ENCODE measurements around the gene BAHCC1.

BAHCC1 gene

DNA sequence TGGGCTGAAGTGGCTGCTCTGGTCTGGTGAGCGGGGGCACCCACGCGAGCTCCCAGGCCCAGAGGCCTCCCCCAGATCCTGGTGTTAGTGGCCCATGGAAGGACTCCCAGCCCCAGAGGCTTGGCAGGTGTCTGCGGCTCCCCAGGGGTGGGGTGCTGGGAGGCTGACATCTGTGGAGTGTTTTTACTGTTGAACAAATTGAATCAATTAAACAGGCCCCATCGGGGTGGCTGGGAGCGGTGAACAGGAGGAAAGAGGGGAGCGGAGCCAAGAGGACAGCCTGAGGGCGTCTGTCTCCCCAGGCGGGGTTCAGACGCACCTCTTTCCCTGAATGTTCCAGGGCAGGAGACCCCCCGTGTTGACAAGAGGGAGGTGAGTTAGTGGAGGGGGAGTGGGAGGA lies 87.4 kb downstream of the BAHCC1 start:
- DNase-seq = no peak

DNA sequence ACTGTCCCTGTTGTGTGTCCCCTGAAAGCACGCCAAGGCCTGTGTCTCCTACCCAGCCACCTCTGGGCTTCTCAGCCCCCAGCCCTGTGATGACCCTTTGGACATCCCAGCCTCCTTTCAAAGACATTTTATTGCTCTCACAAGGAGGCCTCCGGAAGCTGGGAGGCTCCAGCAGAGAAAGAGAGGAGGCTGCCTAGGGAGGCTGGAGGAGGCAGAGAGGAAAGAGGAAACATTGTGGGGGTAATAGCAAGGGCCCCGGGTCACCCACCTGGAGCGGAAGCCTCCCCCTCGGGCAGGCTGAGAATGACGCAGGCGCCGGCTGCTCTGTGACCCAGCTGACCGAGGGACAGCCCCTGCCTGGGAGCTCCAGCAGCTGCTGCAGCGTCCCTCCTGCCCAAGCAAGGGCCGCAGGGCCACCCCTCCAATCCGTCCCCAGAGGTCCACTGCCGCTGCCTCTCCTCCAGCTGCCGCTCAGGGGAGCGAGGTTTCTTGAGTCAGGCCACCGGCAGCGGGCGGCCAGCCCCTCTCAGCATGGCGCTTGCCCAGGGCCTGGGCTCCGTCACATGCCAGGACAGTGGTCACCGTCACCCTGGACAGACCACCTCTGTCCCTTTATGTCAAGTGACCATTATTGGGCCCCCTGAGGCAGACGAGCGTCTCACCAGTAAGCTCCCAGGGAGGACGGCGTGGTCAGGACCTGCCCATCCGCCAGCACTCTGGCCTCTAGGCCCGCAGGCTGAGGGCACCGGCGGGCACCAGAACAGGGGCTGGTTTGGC lies 88.0 kb downstream of the BAHCC1 start:
- DNase-seq = no peak

DNA sequence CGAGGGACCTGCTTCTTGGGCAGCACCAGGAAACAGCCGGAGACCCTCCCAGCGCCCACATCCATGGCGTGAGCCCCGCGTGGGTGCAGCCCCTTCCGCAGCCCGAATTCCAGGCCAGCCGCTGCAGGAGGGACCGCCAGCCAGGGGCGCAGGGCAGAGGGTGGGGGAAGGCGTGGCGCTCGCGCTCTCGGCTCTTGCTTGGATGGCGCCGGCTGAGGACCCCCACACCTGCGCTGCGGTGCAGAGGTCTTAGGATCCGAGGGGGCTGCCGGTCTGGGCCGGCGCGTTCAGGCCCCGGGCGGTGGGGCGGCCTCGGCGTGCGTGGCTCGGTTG lies 88.6 kb downstream of the BAHCC1 start:
- DNase-seq = no peak

DNA sequence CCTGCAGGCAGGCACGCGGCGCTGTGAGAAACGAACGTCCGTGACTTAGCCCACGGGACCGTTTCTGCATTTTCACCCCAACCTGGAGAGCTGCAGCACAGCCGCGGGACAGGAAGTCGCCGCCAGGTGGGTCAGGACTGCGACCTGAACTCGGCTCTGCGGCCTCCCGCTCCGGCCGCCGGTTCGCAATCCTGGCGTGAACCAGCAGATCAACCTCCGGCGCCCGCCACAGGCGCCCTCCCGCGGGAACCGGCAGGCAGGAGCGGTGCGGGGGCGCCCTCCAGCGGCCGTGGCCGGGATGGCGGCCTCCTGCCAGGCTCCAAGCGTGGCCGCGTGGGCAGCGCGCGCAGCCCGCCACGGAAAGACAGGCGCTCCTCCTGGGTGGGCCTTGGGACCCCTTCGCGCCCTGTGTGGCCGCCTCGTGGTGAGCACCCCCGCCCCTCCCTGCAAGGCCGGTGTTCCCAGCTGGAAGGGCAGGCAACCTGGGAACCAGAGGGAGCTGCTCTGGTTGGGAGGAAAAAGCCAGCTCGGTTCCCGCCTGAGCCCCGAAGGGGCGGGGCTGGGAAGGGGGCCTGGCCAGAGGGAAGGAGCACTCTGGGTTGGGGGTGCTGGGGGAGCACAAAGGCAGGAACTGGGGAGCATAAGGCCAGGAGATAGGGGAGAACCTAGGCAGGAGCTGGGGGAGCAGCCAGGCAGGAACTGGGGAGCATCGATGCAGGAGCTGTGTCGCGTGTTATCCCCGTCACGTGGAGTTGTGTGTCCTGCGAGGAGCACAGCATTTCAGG lies 89.1 kb downstream of the BAHCC1 start:
- peak; percentile 93 for DNase-seq

DNA sequence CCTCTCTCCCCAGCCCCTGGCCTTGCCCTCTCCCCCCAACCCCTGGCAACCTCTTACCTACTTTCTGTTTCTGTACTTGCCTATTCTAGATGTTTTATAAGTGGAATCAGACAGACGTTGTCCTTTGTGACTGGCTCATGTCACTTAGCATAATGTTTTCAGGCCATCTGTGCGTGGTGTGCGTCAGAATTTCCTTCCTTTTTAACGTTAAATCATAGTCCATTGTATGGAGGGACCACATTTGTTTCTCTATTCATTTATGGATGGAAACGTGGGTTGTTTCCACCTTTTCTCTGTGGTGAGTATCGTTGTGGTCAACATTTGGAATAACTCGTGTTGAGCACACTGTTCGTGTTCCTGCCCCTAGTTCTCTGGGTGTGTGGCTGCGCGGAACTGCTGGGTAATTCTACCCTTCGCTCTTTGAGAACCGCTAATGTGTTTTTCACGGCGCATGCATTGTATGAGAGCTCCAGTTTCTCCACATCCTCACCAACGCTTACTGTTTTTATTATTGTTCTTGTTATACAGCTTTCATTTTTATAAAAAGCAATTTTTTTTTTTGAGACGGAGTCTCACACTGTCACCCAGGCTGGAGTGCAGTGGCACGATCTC lies 91.0 kb downstream of the BAHCC1 start:
- no peak for DNase-seq

DNA sequence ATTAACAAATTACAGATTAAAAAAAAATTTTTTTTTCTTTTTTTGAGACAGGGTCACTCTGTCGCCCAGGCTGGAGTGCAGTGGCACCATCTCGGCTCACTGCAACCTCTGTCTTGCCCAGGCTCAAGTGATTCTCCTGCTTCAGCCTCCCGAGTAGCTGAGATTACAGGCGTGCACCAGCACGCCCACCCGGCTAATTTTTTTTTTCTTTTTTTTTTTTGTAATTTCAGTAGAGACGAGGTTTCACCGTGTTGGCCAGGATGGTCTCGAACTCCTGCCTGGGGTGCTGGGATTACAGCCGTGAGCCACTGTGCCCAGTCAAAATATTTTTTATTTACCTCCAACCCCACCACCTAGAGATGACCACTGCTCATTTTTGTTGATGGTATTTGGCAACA lies 91.8 kb downstream of the BAHCC1 start:
- DNase-seq = no peak

DNA sequence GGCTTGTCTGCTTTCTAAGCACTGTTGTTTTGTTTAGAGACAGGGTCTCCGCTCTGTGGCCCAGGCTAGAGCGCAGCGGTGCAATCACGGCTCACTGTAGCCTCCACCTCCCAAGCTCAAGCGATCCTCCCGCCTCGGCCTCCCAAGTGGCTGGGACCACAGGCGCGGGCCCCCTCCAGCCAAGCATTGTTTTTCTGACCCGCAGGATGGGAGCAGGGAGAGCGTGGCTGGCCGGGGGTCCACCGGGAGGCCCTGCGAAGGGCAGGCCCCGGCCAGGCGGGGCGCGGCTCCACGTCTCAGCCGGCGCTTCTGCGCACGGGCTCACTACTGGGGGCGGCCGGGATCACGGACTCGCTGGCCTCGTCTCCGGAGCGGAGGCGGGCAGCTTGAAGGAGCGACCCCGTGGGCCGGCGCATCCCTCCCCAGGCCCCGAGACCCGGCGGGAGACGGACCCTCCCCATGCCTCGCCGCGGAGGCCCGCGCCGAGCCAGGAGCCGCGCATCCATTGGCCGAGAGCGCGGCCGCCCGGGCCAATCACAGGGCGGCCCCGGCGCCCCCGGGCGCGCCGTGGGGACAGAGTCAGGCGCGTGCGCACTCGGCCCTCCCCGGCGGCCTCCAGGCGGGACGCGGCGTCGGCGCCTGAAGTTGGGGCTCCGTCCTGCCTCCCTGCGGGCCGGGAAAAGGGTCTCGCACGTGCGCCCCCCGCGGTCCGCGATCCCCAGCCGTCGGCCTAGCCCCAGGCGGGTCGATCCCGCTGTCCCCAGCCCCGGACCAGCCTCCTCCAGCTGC lies 92.4 kb downstream of the BAHCC1 start:
- DNase-seq = peak; percentile 89

DNA sequence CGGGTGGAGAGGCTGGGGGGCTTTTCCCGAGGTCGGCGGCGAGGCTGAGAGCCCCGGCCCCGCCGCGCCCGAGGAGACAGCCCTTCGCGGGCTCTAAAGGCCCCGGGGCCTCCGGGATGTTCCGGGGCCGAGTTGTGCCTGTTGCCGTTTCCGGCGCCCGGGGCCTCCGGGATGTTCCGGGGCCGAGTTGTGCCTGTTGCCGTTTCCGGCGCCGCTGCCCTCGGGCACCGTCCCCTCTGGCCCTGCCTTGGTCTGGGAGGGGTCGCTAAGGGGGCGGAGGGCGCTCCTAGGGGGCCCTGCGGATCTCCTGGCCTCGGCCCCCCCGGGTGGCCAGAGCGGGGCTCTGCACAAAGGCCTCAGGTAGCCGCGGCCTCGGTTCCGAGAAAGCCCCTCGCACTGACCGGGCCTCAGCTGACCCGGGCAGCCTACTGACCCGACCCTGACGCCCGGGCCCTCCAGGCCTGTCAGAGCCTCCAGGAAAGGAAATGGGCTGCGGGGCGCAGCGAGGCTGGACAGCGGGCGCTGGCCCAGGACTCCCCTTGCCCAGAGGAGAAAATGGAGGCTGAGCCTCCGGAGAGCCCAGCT lies 93.1 kb downstream of the BAHCC1 start:
- peak; percentile 32 for DNase-seq

DNA sequence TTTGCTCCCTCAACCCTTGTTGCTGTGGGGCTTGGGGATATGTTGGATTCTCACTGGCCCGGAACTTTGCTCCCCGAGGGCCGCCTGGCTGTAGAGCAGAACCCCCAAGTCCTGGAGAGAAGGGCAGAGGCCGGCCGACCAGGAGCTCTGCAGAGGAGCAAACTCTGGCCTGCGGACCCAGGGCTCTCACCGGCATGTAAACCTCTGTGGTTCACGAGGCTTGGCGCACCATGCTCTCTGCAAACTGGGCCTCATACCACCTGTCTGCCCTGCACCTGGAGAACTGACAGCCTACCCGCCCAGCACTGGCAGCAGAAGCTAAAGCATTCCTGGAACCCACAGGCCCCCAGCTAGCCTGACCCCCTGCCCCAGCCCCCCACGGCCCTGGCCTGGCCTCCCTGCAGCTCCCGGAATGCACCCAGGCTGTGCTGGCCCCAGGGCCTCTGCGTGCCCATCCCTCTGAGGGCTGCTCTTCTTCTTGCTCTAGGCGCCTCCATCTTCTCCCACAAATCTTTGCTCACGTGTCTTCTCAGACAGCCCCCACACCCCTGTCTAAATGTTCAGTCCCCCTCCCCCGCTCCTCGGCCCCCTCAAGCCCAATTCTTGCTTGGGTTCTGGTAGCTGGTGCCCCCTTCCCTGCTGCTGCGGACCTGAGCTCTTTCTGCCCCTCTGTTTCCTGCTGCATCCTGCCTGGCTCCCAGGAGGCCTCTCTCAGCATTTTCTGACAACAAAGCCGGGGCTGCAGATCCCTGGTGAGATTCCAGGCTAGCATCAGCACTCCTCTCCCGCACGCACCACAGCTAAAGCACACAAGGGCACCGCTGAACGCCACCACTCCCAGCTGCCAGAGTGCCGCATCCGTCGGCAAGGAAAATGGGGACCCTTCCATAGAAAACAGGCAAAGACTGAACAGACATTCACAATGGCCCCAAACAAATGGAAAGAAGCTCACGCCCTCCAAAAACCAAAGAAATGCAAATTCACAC lies 94.0 kb downstream of the BAHCC1 start:
- DNase-seq = no peak

DNA sequence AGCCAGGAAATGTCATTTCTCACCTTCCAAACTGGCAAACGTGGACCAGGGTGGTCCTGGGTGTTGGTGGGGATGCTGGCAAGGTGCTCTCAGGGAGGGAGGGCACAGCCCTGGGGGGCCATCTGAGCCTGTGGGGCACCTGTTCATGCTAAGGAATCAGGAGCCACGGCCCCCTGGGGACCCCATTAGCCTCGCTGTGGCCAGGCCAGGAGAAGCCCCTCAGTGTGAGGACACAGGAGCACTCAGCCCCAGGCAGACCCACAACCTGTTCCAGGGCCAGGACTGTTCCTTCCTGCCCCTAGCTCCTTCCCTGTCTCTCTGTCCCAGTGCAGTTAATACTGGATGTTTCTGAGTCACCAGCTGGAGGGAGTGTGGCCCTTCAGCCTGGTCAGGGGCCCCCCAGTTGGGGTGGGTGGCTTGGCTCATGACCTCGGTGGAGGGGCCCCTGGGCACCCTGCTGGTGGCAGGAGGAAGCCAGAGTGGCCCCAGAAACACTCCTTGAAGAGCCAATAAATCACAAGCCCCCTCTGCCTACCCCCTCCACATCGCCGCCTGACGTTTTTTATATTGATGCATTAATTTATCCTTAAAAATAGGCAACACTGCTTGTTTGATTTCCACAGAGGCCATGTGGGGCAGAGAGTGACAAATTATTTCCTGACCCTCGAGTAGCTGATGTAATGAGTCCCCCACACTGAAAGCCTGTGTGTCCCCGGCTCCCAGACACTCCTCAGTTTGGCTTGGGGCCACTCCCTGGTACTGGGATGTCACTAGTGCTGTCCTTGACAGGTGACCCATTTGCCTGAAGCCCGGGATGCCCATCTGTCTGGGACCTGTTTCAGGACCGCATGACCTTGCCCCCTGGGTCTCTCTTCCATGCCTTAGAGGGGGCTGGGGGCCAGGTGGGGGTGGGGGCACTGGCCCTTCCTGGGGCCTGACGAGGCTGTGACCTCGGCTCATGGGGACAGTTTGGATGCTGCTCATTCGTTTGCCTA lies 95.0 kb downstream of the BAHCC1 start:
- DNase-seq = no peak

DNA sequence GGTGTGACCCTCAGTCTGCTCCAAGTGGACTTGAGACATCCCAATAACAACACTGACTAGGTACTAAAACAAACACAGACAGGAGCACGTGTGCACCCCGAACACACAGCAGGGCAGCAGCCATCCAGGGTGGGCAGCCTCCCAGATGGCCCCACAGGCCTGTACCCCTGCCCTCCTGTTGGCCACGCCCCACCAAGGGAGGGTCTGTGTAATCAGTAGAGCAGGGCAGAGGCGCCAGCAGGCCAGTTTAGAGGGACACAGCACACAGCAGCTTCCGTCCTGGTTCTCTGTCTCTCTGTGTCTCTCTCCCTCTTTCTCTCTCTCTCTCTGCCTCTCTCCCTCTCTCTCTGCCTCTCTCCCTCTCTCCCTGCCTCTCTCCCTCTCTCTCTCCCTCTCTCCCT lies 95.9 kb downstream of the BAHCC1 start:
- no peak for DNase-seq

DNA sequence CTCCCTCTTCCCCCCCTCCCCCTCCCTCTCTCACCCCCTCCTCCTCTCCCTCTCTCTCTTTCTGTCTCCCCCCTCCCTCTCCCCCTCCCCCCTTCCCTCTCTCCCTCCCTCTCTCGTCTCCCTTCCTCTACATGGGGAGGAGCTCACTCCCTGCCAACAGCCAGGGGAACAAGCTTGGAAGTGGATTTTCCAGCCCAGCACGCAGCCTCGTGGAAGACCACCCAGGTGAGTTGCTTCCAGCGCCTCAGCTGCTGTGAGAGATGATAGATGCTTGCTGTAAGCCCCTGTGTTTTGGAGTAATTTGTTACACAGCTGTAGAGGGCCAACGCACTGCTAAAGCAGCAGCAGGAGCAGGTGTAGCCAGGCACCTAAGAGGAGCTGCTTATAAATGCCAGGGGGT lies 96.5 kb downstream of the BAHCC1 start:
- DNase-seq = no peak

DNA sequence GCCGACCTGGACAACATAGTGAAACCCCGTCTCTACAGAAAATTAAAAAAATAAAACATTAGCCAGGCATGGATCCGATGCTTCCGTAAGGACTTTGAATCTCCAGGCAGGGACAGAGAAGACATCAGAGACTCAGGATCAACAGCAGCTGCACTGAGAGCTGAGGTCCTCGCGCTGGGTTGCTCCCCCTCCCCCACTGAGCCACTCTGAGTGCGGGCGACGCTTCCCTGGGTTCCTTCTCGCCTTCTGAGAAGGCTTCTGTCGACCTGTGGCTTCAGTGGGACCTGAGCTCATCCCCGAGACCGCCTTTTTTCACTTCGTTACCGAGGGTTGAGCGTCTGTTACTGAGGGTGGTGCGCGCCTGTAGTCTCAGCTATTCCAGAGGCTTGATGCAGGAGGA lies 96.9 kb downstream of the BAHCC1 start:
- DNase-seq = no peak

DNA sequence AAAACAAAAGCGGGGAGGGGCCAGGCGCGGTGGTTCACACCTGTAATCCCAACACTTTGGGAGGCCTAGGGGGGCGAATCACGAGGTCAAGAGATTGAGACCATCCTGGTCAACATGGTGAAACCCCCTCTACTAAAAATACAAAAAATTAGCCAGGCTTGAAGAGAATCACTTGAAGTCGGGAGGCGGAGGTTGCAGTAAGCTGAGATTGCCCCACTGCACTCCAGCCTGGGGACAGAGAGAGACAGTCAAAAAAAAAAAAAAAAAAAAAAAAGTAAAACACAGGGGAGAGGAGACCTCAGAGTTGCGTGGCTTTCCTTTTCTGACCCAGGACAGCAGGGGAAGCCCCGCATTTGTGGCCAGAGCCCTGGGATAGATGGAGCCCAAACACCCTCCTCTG lies 97.4 kb downstream of the BAHCC1 start:
- no peak for DNase-seq

DNA sequence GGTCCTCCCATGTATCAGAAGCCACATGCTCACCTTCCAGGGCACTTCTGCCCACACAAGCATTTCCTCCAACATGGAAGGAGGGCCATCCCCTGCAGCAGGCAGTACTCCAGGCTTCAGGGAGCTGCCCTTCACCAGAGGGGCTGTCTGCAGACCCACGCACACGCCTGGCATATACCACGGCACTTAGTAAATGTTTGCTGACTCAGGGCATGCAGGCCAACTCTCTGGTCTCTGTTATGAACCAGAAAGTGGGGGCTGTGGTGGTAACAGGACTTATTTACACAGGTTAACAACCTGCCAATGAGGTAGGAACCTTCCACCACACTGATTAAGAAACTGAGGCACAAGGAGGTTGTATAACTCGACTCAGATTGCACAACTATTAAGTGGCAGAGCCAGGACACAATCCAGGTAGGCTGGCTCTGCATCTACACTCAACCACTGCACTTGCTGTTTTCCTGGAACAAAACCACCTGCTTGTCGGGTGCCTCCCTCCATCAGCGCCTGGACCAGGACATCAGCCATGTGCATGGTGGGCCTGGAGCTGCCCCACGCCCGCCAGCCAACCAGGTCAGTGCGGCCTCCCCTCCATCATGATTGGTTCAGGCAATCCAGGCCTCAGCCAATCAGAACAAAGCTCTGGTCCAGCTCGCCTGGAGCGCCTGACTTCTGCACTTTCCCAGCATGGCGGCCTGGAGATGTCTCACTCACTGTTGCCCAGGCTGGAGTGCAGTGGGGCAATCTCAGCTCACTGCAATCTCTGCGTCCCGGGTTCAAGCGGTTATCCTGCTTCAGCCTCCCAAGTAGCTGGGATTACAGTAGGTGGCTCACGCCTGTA lies 98.2 kb downstream of the BAHCC1 start:
- DNase-seq = no peak

DNA sequence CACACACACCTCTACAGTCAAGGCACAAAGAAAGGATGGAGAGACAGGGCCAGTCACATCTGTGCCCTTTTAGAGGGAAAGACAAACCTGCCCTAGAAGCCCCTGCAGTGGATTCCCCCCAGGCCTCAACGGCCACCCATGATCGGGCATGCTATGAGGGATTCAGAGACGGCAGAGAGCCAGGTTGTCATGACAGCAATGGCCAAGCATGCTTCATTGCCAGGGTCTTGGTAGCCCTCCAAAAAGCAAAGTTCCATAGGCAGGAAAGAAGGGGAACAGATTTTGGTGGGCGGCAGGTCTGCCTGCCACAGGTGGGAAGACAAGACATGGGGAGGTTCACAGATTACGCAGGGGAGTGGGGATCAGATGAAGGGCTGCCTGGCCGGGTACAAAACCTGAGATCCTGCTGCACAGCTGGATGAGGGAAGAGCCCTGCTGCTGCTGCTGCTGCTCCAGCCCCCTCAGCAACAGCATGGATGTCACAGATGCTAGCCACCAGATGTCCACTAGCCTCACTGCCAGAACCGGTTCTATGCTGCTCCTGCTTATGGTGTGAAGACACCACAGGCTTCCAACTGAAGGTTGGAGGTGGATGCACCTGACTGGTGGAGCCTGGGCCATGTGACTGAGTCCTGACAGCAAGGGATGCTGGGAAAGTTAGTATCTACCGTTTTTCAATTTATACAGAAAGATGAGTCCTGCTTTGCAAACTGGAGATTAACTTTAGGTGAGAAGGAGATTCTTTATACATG lies 99.5 kb downstream of the BAHCC1 start:
- DNase-seq = peak; percentile 31

DNA sequence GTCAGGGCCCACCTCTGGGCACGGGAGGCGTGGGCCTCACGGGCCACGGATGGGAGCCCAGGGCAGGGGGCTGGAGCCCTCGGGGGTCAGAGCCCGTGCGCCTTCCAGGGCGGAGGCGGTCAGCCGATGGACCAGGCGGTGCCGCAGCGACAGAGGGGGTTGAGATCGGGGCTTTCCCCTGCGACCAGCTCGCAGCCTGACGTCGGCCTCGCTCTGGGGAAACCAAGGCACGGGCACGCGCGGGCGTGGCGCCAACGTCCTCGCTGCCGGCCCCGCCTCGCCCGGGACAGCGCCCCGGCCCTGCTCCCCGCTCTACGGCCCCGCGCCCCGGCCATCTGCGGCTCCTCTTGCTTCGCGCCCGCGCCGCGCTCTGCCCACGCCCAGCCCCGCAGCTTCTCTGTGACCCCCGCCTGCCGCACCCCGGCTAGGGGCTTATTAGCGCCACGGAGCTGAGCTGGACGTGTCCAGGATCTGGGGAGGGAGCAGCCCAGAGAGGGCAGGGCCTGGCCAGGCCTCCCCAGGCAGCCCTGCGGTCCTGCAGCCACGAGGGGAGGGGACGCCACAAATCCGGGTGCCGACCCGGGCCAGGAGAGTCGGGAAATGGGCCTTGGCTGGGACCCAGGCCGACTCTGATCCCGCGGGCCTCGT lies 103.8 kb downstream of the BAHCC1 start:
- DNase-seq = no peak

DNA sequence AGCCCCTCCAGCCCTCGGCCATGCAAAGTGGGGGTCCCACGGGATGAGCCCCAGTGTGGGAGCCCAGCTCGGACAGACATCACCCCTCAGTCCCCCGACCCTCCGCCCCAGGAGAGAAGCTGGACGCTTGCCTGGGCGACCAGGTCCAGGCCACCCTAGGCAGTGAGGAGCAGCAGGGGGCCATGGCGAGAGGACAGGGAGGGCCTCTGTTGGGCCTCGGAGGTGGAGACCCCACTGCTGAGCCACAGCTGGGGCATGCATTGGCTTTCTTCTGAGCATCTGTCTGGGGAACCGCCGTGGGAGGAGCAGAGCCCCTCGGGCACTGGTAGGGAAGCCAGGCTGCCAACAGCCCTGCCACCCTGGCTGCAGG lies 104.3 kb downstream of the BAHCC1 start:
- no peak for DNase-seq

Data from activated CD4-positive, alpha-beta T cell treated with anti-CD3 and anti-CD28 coated beads, Interleukin-2, Interleukin-6, amounts not matched to agents 100 ng/mL and 50 ng/mL, durations not matched to agents 16 hours and 8 hours (primary cell).